Testis (tissue), 2 donors: ENCODE measurements around the gene VPS13C.

ENCODE experiments used
- CTCF ChIP-seq, 3 experiments: fragments of 450-650 bp in 2 of 3; fragments of 200-600 bp in 1 of 3; sonication (generic) in 1 of 3; IDR thresholded peaks; one replicate each; pipeline ENCODE4 v1.5.1; 2016 to 2019; ENCODE audit warnings: antibody characterized with exemption in 3 of 3, mild to moderate bottlenecking in 2 of 3, moderate library complexity in 1 of 3
- POLR2A ChIP-seq: fragments of 450-650 bp; IDR thresholded peaks from one replicate; pipeline ENCODE4 v1.6.1; 2017; ENCODE audit warnings: antibody characterized with exemption, mild to moderate bottlenecking, moderate library complexity

DNA sequence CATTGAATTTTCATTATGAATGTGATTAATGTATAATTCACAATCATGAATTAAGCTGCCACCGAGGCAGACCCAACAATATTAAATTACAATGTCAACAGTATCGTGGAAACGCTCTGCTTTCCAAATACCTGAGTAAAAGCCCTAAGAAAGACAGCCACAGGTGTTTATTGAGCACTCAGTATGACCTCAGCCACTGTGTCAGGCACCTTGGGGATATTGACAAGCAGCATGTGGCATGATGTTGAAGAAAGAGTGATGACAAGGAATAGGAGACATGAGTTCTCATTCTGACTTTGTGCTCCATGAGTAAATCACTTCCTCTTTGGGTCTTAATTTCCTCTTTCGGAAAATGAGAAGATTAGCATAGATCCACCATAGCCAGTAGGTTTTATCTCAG, 19.3 kb upstream of the VPS13C start:
- TF ChIP-seq CTCF (IDR thresholded peaks at IDR 0.05) (no peak), POLR2A (no peak)
